GM19463 (cell line): Measurements from ENCODE around the gene BMP15.

Experiments
- ATAC-seq: cut with Tn5 transposase; IDR thresholded peaks from one replicate; pipeline ENCODE4 v1.9.1; 2021; ENCODE audit warnings: mild to moderate bottlenecking, moderate library complexity; ENCODE audit not compliant: unreplicated experiment

BMP15 gene

DNA sequence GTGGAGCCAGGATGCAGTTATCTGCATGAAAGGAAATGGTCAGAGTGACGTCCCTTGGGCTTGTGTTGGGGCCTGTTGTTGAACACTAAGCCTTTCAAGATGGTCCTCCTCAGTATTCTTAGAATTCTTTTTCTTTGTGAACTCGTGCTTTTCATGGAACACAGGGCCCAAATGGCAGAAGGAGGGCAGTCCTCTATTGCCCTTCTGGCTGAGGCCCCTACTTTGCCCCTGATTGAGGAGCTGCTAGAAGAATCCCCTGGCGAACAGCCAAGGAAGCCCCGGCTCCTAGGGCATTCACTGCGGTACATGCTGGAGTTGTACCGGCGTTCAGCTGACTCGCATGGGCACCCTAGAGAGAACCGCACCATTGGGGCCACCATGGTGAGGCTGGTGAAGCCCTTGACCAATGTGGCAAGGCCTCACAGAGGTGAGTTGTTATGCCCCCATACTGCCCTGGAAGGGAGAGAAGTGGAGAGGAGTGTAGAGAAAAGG, at the start of gene BMP15:
BMP15 (plus strand) TSS at position 51 of the 492 bp plus-strand sequence; CDS start at position 100, 49 bp downstream.
- ATAC-seq: no peak

DNA sequence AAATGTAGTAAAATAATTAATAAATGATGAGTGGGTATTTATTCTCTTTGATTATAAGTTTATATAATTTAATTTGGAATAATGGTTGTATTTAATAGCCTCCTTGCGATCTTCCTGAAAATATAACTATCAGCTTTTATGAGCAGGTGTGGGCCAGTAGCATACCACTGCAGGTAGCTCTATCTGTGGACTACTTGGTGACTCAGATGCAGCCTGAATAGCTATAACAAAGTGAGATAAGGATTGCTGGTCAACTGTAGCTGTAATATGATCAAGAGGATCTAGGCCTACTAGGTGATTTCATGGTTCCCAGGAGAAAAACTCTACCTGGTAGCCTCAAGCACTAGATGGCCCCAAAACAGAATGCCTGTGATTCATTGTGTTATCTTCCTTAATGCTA, 47.1 kb upstream of the BMP15 start:
- no peak for ATAC-seq

DNA sequence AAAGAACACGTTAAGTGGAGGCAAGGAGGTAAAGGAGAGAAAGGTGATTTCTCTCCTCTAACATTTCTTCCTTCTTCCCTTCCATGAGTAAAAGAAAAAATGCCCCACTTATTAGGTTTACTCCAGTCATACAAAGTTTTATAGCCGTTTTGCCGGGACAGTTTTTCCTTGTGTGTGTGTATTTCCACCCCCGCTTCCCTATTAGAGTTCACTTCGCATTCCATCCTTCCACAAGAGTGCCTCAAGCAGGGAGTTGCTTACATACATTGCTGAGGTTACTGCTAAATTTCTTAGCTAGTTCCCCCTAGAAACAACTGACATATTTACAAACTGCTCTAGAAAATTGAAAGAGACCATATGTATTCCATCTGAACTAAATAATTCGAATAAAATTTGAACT, 45.2 kb upstream of the BMP15 start:
- ATAC-seq: no peak

DNA sequence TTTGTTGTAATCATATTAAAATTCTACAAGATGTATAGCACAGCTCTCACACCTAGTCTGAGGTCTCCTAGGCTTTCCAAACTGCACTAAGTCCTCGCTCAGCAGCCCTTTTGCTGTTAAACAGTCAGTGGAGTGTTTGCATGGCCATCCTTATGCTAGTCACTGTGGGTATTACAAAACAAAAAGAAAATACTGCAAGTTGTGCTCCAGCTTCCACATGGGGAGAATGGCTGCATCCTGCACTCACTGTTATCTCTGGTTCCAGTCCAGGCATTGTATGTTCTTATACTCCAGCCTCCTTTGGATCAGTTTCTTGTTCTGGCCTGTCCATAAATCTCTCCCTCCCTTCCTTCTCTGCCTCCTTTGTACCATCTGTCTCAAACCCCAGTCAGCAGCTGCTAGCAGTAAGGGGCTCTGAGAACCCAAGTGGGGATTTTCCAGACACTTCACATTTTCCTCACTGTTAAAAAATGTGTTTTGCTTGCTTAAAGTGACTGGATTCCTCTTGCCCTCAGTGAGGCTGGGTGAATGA, 38.5 kb upstream of the BMP15 start:
- ATAC-seq: no peak

DNA sequence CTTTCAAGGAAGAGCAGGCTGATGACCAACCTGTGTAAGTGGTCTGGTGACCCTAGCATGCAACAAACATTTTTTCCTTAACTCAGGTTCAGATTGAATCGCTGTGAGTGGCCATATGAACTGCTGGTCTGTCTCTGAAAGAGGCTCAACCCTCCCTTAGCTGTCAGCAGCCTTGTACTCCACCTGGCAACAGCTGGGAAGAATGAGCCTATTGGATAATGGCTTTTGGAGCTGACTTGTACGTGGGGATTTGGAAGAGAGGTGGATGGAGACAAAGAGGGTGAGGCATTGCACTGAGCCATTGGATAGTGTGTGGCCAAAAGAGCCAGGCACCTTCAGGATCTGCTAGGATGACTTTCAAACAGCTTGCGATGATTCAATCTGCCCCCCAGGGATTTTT, 35.7 kb upstream of the BMP15 start:
- no peak for ATAC-seq

DNA sequence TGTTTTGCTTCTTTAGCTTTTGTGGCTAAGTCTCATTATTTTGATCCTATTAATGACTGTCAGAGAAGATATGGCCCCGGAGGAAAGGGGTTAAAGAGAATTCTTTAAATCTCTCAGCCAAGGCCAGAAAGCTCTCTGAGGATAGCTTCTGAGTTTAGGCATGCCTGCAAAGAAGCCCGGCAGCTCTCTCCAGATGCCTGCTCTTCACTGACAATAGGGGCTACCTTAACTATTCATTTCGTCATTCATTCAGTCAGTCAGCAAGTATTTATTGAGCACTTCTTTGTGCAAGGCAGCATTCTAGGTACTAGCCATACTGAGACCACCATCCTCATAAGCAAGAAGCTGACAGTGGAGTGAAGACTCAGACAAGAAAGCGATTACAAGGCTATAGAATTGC, 34.0 kb upstream of the BMP15 start:
- no peak for ATAC-seq

DNA sequence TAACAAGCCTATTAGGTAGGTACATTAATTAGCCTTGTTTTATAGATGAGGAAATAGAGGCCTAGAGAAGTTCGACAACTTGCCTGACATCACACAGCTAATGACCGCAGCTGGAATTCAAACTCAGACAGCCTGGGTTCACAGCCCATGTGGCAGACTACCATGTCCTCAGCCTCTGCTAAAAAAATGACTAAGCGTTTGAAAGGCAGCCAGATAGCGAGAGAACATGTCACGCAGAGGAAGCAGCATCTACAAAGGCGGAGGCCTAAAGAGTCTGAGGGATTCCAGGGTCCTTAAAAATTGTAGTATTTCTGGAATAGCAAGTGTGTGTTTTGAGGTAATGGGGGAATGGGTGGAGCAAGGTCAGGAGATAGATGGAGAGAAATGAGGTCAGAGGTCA, 33.2 kb upstream of the BMP15 start:
- no peak for ATAC-seq

DNA sequence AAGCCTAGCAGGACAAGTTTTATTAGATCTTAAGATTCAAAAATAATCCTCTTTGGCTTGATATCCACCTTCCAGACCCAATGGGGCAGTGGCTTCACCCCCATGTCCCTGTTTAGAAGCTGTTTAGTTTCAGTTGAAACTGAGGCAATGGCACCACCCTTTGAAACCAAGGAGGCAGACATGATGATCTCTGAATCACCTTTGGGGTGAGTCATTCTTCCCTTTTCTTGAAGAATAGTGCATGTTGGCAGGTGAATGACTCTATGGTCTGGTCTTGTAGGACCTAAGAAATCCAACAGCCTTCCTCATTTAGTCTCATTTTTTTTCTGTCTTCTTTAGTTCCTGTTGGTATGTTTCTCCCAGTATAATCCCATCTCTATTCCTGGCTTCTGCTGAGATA, 29.5 kb upstream of the BMP15 start:
- no peak for ATAC-seq

DNA sequence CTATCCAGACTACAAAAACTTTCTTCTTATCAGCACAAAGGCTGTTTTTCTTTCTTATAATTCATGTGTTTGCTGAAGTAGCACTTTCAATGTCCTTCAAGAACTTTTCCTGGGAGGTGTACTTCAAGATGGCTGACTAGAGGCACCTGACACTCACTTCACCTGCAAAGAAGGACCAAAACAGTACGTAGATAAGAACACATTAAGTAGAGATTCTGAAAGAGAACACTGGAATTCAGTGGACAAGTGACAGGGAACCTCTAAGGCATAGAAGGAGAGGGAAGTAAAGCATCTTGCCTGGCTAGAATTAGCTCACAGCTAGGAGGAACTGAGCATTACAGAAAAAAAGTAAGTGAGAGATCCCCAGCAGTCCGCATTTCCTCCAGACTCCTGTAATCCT, 21.7 kb upstream of the BMP15 start:
- no peak for ATAC-seq

DNA sequence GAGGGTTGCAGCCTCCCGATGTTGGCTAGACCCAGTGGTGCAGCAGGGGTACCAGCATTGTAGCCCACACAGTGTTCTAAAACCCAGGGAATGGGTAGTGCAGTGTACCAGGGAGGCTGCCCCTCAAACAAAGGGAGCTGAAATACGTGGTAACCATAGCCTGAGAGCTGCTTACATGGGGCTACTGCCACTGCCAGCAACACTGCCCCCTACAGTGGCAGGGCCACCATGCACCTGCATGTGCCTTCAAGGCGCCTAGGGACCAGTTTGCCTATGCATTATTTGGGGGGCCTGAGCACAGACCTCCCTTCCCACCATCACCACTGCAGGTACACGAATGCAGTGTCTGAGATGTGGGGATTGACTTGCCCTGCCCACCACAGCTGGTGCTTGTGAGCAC, 21.0 kb upstream of the BMP15 start:
- ATAC-seq: no peak

DNA sequence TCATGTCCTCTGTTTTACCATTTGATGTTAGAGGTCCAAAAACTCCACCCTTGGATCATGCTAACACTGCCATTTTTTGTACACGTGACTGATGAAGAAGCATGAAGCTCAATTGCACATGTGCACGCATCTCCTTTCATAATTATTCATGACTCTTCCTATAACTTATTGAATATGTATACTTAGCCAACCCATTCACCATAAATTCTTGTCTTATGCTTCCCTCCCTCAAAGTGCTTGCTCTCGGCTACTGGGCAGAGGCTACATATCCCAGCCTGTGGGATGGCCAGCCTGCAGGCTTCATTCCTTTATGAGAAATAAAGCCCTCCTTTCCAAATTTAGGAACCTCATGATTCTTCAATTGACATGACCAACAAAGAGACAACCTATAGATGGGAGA, 17.5 kb upstream of the BMP15 start:
- ATAC-seq: no peak

DNA sequence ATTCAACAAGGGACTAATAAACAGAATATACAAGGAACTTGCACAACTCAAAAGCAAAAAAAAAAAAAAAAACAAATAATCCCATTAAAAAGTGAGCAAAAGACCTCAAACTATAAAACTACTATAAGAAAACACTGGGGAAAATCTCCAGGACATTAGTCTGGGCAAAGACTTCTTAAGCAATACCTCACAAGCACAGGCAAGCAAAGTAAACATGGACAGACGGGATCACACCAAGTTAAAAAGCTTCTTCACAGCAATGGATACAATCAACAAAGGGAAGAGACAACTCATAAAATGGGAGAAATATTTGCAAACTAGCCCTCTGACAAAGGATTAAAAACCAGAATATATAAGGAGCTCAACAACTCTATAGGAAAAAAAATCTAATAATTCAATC, 17.1 kb upstream of the BMP15 start:
- ATAC-seq: no peak

DNA sequence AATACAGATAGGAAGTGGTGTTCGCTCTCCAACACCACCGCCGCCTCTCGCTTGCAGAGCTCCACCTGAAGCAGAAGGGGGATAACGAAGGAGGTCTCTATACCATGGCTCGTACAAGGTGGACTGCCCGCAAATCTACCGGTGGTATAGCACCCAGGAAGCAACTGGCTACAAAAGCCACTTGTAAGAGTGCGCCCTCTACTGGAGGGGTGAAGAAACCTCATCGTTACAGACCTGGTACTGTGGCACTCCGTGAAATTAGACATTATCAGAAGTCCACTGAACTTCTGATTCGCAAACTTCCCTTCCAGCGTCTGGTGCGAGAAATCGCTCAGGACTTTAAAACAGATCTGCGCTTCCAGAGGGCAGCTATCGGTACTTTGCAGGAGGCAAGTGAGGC, 5.2 kb upstream of the BMP15 start:
- ATAC-seq: no peak

DNA sequence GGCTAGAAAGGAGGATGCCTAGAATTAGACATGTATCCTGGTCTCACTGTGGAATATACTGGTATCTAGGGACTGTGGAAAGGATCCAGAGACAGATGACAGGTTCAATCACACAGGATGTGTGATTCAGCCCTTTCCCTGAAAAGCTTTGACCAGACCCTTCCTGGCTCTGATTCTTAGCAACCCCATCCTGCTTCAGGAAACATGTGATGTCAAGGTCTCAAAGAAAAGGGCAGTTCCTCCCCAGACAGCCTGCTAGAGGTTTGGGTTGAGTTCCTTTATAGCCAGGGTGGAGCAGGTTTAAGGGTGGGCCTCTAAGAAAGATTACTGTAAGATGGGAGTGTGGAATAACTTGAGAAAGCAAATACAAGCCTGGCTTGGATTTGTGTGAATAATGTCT, 3.0 kb downstream of the BMP15 start:
- ATAC-seq: no peak

DNA sequence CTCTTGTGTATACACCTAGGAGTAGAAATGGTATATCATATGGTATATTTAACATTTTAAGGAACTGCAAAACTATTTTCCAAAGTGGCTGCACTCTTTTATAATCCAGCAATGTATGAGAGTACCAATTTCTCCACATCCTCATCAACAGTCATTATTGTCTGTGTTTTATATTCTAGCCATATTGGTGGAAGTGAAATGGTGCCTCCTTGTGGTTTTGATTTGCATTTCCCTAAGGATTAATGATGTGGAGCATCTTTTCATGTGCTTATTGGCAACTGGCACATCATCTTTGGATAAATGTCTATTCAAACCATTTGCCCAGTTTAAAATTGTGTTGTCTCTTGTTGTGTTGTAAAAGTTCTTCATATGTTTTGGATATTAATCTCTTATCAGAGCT, 9.6 kb downstream of the BMP15 start:
- no peak for ATAC-seq

DNA sequence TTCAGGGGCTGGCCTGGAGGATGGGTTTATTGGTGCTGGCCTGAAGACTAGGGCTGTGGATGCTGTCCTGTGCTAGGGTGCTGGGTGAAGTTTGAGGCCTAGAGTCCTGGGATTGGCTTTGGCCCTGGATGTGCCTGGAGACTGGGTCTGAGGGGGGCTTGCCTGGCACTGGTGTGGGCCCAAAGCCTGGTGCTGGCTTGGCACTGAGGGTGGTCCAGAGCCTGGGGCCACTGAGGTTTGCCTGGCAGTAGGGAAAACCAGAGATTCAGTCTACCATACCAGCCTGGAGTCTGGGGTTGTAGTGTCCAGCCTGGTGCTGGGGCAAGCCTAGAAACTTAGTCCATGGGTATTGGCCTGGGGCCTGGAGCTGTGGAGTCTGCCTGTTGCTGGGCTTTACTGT, 16.6 kb downstream of the BMP15 start:
- no peak for ATAC-seq

DNA sequence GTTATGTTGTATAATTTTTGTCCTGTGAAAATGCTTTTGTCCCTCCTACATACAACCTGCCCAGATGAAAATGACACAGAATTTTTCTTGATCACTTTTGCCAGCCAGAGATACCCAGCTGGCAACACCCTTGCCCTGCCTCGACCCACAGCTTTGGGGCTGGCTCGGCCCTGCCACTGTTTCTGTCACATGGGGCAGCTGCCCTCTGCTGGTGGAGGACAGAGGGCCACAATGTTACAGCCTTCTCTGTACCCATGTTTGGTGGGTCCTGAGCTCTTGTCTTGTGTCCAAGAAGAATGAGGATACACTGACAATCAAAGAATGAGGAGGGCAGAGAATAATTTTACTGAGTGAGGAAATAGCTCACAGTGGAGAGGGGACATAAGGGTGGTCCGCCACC, 31.1 kb downstream of the BMP15 start:
- no peak for ATAC-seq

DNA sequence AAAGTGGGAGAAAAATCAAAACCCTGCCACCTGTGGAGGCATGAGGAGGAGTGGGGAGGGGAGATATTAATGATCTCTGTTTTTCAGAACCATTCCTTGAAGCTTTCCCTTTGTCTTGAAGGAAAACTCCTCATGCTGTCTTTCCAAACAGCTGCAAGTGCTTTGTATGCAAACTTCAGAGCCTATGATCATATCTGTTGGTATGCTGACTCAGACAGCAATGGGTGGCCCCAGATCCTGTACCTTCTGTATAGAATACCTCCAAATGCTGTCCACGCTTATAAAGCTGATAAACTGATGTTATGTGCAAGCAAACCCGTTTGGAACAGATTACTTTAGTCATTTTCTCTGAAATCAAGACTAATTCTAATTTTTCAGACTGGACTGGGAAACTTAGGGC, 31.9 kb downstream of the BMP15 start:
- ATAC-seq: no peak

DNA sequence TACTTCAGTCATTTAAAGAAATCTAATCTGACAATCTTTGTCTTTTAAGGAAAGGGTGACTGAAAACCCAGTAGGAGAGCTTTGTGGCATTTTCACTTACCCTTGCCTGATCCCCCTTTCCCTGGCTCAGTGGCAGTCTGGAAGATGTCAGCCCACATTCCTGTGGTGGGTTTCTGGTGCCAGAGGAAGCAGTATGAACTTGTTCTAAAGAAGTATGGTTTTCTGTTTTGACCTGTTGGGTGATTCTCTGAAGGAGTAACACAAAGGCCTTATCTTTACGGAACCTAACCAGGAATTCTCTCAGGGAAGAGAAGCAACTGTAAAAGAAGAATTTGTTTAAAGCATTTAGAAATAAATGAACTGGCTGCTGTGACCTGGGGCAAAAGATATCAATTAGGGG, 41.9 kb downstream of the BMP15 start:
- no peak for ATAC-seq

DNA sequence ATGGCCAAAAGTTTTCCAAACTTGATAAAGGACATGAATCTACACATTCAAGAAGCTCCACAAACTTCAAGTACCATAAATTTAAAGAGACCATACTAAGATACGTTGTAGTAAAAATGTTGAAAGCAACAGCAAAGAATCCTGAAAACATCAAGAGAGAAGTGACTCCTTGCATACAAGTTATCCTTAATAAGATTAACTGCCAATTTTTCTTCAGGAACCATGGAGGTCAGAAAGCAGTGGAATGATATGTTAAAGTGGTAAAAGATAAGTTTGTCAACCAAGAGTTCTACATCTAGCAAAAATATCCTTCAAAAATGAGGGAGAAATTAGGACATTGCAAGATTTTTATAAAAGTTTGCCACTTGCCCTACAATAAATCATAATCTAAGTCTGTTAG, 43.3 kb downstream of the BMP15 start:
- ATAC-seq: no peak

DNA sequence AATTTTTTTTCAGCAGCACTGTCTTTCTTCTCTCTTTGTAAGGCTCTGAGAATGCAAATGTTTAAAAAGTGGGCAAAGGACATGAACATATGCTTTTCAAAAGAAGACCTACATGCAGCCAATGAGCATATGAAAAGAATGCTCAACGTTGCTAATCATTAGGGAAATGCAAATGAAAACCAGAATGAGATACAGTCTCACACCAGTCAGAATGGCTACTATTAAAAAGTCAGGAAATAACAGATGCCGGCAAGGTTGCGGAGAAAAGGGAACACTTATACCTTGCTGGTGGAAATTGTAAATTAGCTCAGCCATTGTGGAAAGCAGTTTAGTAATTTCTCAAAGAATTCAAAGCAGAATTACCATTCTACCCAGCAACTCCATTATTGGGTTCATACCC, 51.6 kb downstream of the BMP15 start:
- ATAC-seq: no peak

DNA sequence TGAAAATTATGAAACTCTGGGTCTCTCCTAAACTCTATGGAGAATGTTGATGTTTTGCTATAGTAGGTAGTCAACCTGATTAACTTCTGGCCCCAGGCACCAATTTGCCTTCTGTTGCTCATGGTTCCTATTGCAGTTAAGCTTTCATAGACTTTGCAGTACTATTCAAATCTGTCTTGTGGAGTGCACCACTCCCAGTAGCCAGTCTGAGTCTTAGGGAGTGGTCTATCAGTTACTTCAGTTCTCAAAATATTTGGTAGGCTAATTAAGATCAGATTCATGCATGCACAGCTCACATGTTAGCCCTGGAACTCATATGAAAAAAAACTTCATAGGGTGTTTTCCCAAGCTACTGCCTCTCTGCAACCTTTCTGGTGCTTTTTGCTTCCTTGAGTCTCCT, 53.3 kb downstream of the BMP15 start:
- no peak for ATAC-seq
